Colonic mucosa (tissue), 4 donors: ENCODE measurements around the gene RHBDL3. TPM values are rescaled to one million over a fixed set of nuclear protein-coding genes. Genes with fewer than 3 reads are reported as not detected.

Experiments
- DNase-seq: peaks from one replicate; pipeline ENCODE4 v3.0.0-alpha.2; 2020
- H3K27ac ChIP-seq: fragments of 200-600 bp; one replicate; pipeline ENCODE4 v1.8.0; 2021
- H3K27me3 ChIP-seq: fragments of 200-600 bp; one replicate; pipeline ENCODE4 v1.8.0; 2021
- H3K36me3 ChIP-seq: fragments of 200-600 bp; one replicate; pipeline ENCODE4 v1.8.0; 2021
- H3K4me1 ChIP-seq: fragments of 200-600 bp; one replicate; pipeline ENCODE4 v1.8.0; 2021; ENCODE audit warnings: mild to moderate bottlenecking
- H3K4me3 ChIP-seq: fragments of 200-600 bp; one replicate; pipeline ENCODE4 v1.8.0; 2021
- H3K9ac ChIP-seq, 2 donors: one replicate each; pipeline ENCODE4 v1.7.0; 2013; ENCODE audit warnings: control low read depth in 2 of 2, low read depth in 2 of 2, low read length in 2 of 2
- H3K9me3 ChIP-seq: fragments of 200-600 bp; one replicate; pipeline ENCODE4 v1.8.0; 2021
- CTCF ChIP-seq: fragments of 200-600 bp; IDR thresholded peaks from one replicate; pipeline ENCODE4 v1.8.0; 2022; ENCODE audit warnings: antibody characterized with exemption, mild to moderate bottlenecking
- intact Hi-C: fragments of 100-400 bp; cut with DNase I; formaldehyde crosslinking; loops from one replicate; pipeline ENCODE4 v1.14.1; 2022
- total RNA-seq, 2 donors: library from RNA; stranded (reverse); fragmentation: NEBNext Ultra II Directional in 1 of 2; extraction: Animal tissue kit (Norgen Biotek cat#: 25700) in 1 of 2; gene quantifications; one replicate each; pipeline ENCODE4 v1.2.1, GENCODE V29; 2021
- donor health status: healthy.
- donor health status: DM: no; HTN: no; CAD: no.
- donor health status: DM: no; HTN: no; CAD: no.

The RHBDL3 gene
- total RNA-seq, 2 donors from 2014 or later: 0.53 to 0.62 TPM

- intact Hi-C loops: loop anchor here (1.0 kb wide), 1 partner anchor 66 kb away; no protein-coding TSS in a partner anchor
- TF ChIP-seq CTCF: peak; percentile 96
- H3K9me3 ChIP-seq: no peaks in the 10 kb centered on the region
These were observed 12.5 kb upstream of the RHBDL3 start for GRCh38 chr17:32253117-32253611.

GRCh38 chr17:32256012-32256700 lies 9.5 kb upstream of the RHBDL3 start:
- Histone ChIP-seq H3K9ac (no peak overlapping the region), H3K9me3 (no peaks in the 10 kb centered on the region), H3K4me1 (no peaks in the 10 kb centered on the region), H3K4me3 (no peak overlapping the region), H3K27ac (no peak overlapping the region), H3K36me3 (no peaks in the 10 kb centered on the region), H3K27me3 (no peaks in the 10 kb centered on the region)
- DNase-seq: no peak
- TF ChIP-seq CTCF: no peak
- intact Hi-C loops: no loop called here

More at GRCh38 chr17:32253117-32253611, 12.5 kb upstream of the RHBDL3 start:
- no peaks in the 10 kb centered on the region for H3K4me1 ChIP-seq
- H3K27me3 ChIP-seq: no peaks in the 10 kb centered on the region
- no peak overlapping the region for H3K4me3 ChIP-seq
- peak; percentile 76 for DNase-seq
- H3K9ac ChIP-seq: no peak overlapping the region
- H3K36me3 ChIP-seq: no peaks in the 10 kb centered on the region
- H3K27ac ChIP-seq: no peak overlapping the region

GRCh38 chr17:32256701-32257019 lies 9.0 kb upstream of the RHBDL3 start:
- Histone ChIP-seq H3K9ac (no peak overlapping the region), H3K36me3 (no peaks in the 10 kb centered on the region), H3K4me1 (no peaks in the 10 kb centered on the region), H3K27me3 (no peaks in the 10 kb centered on the region), H3K9me3 (no peaks in the 10 kb centered on the region), H3K27ac (no peak overlapping the region), H3K4me3 (no peak overlapping the region)
- intact Hi-C loops: no loop called here
- TF ChIP-seq CTCF: no peak
- no peak for DNase-seq

GRCh38 chr17:32258383-32259140 lies 7.1 kb upstream of the RHBDL3 start:
- Histone ChIP-seq H3K36me3 (no peaks in the 10 kb centered on the region), H3K4me3 (no peak overlapping the region), H3K27me3 (no peaks in the 10 kb centered on the region), H3K4me1 (no peaks in the 10 kb centered on the region), H3K27ac (no peak overlapping the region), H3K9me3 (no peaks in the 10 kb centered on the region), H3K9ac (no peak overlapping the region)
- TF ChIP-seq CTCF: no peak
- intact Hi-C loops: no loop called here
- no peak for DNase-seq

GRCh38 chr17:32259586-32259985 lies 6.0 kb upstream of the RHBDL3 start:
- no peaks in the 10 kb centered on the region for H3K36me3 ChIP-seq
- intact Hi-C loops: no loop called here
- H3K4me3 ChIP-seq: no peak overlapping the region
- peaks cover 2% of the 10 kb centered on the region for H3K27me3 ChIP-seq
- DNase-seq: no peak
- no peaks in the 10 kb centered on the region for H3K4me1 ChIP-seq
- no peak overlapping the region for H3K27ac ChIP-seq
- H3K9me3 ChIP-seq: no peaks in the 10 kb centered on the region
- no peak overlapping the region for H3K9ac ChIP-seq
- TF ChIP-seq CTCF: no peak
